OCI-LY7 (cell line): ENCODE measurements around the gene ALOXE3. TPM values are rescaled to one million over a fixed set of nuclear protein-coding genes. Genes with fewer than 3 reads are reported as not detected.

Experiments used
- BruUV-seq: library from RNA; stranded (reverse); fragments of 400-500 nt; replicated peaks from 2 replicates; lab custom pipeline; 2021; lab: Mats Ljungman, UMichigan
- CTCF ChIA-PET: fragments of 300-600 bp; sonication (Branson Sonifier 250); formaldehyde crosslinking; loops from one replicate; lab custom pipeline; 2022; ENCODE audit warnings: antibody characterized with exemption; ENCODE audit not compliant: unreplicated experiment; lab: Charles Lee
- POLR2A ChIA-PET: fragments of 300-600 bp; sonication (Branson Sonifier 250); formaldehyde crosslinking; loops from one replicate; lab custom pipeline; 2022; ENCODE audit warnings: antibody characterized with exemption; lab: Charles Lee
- DNase-seq: peaks from one replicate; pipeline ENCODE4 v3.0.0-alpha.2; 2015; ENCODE audit warnings: low spot score
- H2AFZ ChIP-seq: fragments of 200-600 bp; sonication (generic), shearing (Covaris generic); 2 replicates; pipeline ENCODE4 v1.6.1; 2014; ENCODE audit warnings: mild to moderate bottlenecking, antibody characterized with exemption, low read length, moderate library complexity
- H3K27ac ChIP-seq: fragments of 200-600 bp; sonication (generic); 2 replicates; pipeline ENCODE4 v1.5.1; 2014; ENCODE audit warnings: mixed run types, low read depth, mild to moderate bottlenecking, moderate library complexity, low read length, inconsistent platforms; ENCODE audit not compliant: poor library complexity, severe bottlenecking
- H3K36me3 ChIP-seq: fragments of 200-600 bp; sonication (generic); 2 replicates; pipeline ENCODE4 v1.6.1; 2014; ENCODE audit warnings: mild to moderate bottlenecking, antibody characterized with exemption, low read length, moderate library complexity, mixed read lengths; ENCODE audit not compliant: insufficient read depth
- H3K4me1 ChIP-seq: fragments of 200-600 bp; sonication (generic); 2 replicates; pipeline ENCODE4 v1.5.1; 2014; ENCODE audit warnings: mild to moderate bottlenecking, low read length; ENCODE audit not compliant: insufficient read depth, poor library complexity, severe bottlenecking
- H3K4me2 ChIP-seq: fragments of 200-600 bp; sonication (generic); 2 replicates; pipeline ENCODE4 v1.6.1; 2014; ENCODE audit warnings: mild to moderate bottlenecking, low read length
- H3K4me3 ChIP-seq: fragments of 200-600 bp; sonication (generic); 2 replicates; pipeline ENCODE4 v1.5.1; 2014; ENCODE audit warnings: mild to moderate bottlenecking, low read depth, low read length; ENCODE audit not compliant: poor library complexity, severe bottlenecking
- H3K79me2 ChIP-seq: fragments of 200-600 bp; sonication (generic); 2 replicates; pipeline ENCODE4 v1.6.1; 2016; ENCODE audit warnings: low read depth, mild to moderate bottlenecking, low read length, moderate library complexity, mixed read lengths; ENCODE audit not compliant: insufficient read depth
- H3K9me2 ChIP-seq: fragments of 200-600 bp; sonication (generic); 2 replicates; pipeline ENCODE4 v1.6.1; 2016; ENCODE audit warnings: mild to moderate bottlenecking, low read length, mixed read lengths; ENCODE audit not compliant: insufficient read depth
- H3K9me3 ChIP-seq: fragments of 200-600 bp; sonication (generic); 2 replicates; pipeline ENCODE4 v1.6.1; 2014; ENCODE audit warnings: mild to moderate bottlenecking, mixed run types, low read length, mixed read lengths
- H4K20me1 ChIP-seq: fragments of 200-600 bp; sonication (generic); 2 replicates; pipeline ENCODE4 v1.6.1; 2014; ENCODE audit warnings: mild to moderate bottlenecking, antibody characterized with exemption, low read length, moderate library complexity, mixed read lengths; ENCODE audit not compliant: insufficient read depth
- EZH2phosphoT487 ChIP-seq: fragments of 200-600 bp; sonication (generic); IDR thresholded peaks from 2 replicates; pipeline ENCODE4 v1.6.1; 2018; ENCODE audit warnings: low read depth, borderline replicate concordance, mild to moderate bottlenecking, mixed run types, antibody characterized with exemption, low read length, moderate library complexity, mixed read lengths
- intact Hi-C: fragments of 100-400 bp; cut with micrococcal nuclease; formaldehyde crosslinking; loops from one replicate; pipeline ENCODE4 v1.10.0; 2022; ENCODE audit not compliant: unreplicated experiment
- total RNA-seq, 2 experiments: library from RNA; depleted of rRNA in 1 of 2; stranded (reverse); fragments of >200 nt in 1 of 2; shearing (Covaris generic) in 1 of 2; gene quantifications; 2 replicates each; pipeline ENCODE4 v1.2.3, GENCODE V29; 2014 to 2022
- TF ChIP-seq, protein P1 (sequence below): fragments of 200-600 bp; sonication (generic); conservative IDR thresholded peaks from 2 replicates; pipeline ENCODE4 v1.5.1; 2014; ENCODE audit warnings: mild to moderate bottlenecking, antibody characterized with exemption, low read length, moderate library complexity, mixed read lengths

The ALOXE3 gene
- total RNA-seq, 2 experiments from 2014 or later = 0.10 TPM; not detected in 1

DNA sequence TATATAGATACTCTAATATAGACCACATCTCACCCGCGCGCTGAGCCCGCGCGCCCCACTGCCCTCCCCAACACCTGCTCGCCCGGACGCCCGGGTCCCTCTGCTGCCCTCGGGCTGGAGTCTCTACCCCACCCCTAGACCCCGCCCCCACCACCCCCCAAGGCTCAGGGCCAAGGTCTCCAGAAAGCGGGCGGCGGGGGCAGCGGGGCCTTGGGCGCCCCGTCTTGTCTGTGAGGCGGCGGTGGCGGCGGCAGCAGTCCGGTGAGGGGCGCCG is 3.0 kb upstream of the ALOXE3 start:
- 0 out of 2 replicates have a peak, but pooled peaks cover 3% of the 10 kb centered on the region for H4K20me1 ChIP-seq
- no peaks in the 10 kb centered on the region for H3K9me2 ChIP-seq
- CTCF ChIA-PET = no interaction called here
- DNase-seq = no peak
- BruUV-seq = no TSS peak
- intact Hi-C loops = loop anchor here (1.0 to 5.0 kb wide), 5 partner anchors 35 to 284 kb away; partner anchors contain the start of gene RANGRF
- H2AFZ ChIP-seq = peak overlapping the region; percentile 24; the same call in 1 of the 2 replicates
- H3K9me3 ChIP-seq = no peaks in the 10 kb centered on the region
- no peaks in the 10 kb centered on the region for H3K36me3 ChIP-seq
- TF ChIP-seq, protein P1, sequence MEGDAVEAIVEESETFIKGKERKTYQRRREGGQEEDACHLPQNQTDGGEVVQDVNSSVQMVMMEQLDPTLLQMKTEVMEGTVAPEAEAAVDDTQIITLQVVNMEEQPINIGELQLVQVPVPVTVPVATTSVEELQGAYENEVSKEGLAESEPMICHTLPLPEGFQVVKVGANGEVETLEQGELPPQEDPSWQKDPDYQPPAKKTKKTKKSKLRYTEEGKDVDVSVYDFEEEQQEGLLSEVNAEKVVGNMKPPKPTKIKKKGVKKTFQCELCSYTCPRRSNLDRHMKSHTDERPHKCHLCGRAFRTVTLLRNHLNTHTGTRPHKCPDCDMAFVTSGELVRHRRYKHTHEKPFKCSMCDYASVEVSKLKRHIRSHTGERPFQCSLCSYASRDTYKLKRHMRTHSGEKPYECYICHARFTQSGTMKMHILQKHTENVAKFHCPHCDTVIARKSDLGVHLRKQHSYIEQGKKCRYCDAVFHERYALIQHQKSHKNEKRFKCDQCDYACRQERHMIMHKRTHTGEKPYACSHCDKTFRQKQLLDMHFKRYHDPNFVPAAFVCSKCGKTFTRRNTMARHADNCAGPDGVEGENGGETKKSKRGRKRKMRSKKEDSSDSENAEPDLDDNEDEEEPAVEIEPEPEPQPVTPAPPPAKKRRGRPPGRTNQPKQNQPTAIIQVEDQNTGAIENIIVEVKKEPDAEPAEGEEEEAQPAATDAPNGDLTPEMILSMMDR = no peak
- no peak for TF ChIP-seq EZH2phosphoT487
- peak overlapping the region; percentile 98 for H3K4me2 ChIP-seq
- H3K4me3 ChIP-seq = peak overlapping the region; percentile 79
- no peaks in the 10 kb centered on the region for H3K79me2 ChIP-seq
- no peak overlapping the region for H3K27ac ChIP-seq
- POLR2A ChIA-PET = no interaction called here
- H3K4me1 ChIP-seq = peaks cover 54% of the 10 kb centered on the region

DNA sequence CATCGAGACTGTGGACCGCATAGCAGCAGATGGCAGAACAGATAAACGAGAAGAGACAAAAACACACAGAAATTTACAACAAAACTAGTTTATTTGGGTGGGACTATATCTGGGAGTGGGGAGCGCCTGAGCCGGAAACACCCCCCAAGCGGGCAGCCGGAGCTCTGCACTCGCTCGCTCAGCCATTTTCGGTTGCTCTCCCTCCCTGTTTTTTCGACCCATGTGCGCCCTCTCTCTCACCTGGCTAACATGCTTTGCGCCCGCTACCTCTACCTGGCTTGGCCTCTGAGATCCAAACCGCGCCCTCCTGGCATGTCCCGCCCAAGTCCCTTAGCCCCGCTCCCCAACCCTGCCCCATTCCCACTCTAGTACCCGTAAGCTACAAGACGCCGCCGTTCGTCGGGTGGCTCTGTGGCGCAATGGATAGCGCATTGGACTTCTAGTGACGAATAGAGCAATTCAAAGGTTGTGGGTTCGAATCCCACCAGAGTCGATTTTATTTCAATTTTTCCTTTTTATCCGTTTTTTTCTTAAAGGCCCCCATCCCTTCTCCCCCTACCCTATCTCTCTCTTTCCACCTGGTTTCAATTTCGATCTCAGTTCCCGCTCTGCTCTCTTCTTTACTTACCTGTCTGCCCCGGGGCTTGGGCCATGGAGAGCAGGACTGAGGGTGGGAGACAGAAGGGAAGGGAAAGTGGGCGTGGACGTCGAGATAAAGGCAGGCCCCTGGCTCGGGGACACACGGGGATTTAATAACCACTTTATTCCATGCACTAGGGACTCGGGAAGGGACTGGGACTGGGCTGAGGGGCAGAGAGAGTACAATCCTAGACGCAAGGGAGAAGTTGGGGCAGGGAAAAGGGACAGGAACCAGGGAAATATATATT is 2.4 kb upstream of the ALOXE3 start:
- H2AFZ ChIP-seq = peak overlapping the region; percentile 53
- H3K79me2 ChIP-seq = no peaks in the 10 kb centered on the region
- no TSS peak for BruUV-seq
- ChIA-PET POLR2A (interaction anchor here (1.3 to 1.8 kb wide), 3 partner anchors 18 to 90 kb away, joined by 5 to 7 read pairs (median 6); partner anchors contain the start of gene AURKB), CTCF (interaction anchor here (1.4 to 1.9 kb wide), 2 partner anchors 17 to 41 kb away, joined by 3 to 6 read pairs; no protein-coding TSS in a partner anchor)
- no peaks in the 10 kb centered on the region for H3K36me3 ChIP-seq
- H3K4me1 ChIP-seq = peaks cover 54% of the 10 kb centered on the region
- TF ChIP-seq EZH2phosphoT487 = no peak
- TF ChIP-seq, protein P1 = peak; percentile 71
- peak overlapping the region; percentile 79 for H3K4me3 ChIP-seq
- intact Hi-C loops = loop anchor here (1.0 to 5.0 kb wide), 8 partner anchors 19 to 283 kb away; partner anchors contain the start of gene RANGRF
- peak overlapping the region; percentile 98 for H3K4me2 ChIP-seq
- no peaks in the 10 kb centered on the region for H3K9me2 ChIP-seq
- H4K20me1 ChIP-seq = 0 out of 2 replicates have a peak, but pooled peaks cover 3% of the 10 kb centered on the region
- no peaks in the 10 kb centered on the region for H3K9me3 ChIP-seq
- DNase-seq = peak; percentile 81
- H3K27ac ChIP-seq = peak overlapping the region; percentile 79
